H54 (cell line): ENCODE measurements around the gene AK9.

Source experiments
- DNase-seq: peaks from one replicate; pipeline ENCODE4 v3.0.0; 2011; ENCODE audit warnings: low spot score, mixed read lengths; ENCODE audit not compliant: insufficient read length
- FAIRE-seq: peaks from 3 replicates; lab custom pipeline; 2011; peaks lifted over from hg19 to GRCh38; lab: Jason Lieb, UNC
- POLR2A ChIP-seq: IDR thresholded peaks from 2 replicates; pipeline ENCODE4 v1.6.1; 2011; ENCODE audit warnings: low read depth, mild to moderate bottlenecking, low read length

AK9 gene

DNA sequence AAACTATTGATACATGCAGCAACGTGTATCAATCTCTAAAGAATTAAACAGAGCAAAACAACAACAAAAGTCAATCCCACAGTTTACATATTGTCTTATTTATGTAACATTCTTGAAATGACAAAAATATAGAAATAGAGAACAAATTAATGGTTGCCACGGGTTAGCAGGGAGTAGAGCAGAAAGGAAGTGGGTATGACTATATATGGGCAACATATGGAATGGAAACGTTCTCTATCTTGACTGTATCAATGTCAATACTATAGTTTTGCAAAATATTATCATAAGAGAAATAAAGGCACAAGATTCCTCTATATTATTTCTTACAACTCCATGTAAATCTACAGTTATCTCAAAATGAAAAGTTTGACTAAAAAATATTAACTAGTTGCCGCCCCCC lies 12.8 kb downstream of the AK9 start:
- no peak for TF ChIP-seq POLR2A
- FAIRE-seq (no peak), DNase-seq (no peak)

DNA sequence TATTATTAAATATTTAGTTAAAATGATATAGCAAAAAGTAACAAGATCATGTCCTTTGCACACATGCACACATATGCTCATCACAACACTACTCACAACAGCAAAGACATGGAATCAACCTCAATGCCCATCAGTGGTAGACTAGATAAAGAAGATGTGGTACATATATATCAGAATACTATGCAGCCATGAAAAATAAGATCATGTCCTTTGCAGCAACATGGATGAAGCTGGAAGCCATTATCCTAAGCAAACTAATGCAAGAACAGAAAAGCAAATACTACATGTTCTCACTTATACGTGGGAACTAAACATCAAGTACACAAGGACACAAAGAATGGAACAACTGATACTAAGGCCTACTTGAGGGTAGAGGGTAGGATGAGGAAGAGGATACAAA lies 14.3 kb downstream of the AK9 start:
- DNase-seq (no peak), FAIRE-seq (peak; percentile 57)
- no peak for TF ChIP-seq POLR2A

DNA sequence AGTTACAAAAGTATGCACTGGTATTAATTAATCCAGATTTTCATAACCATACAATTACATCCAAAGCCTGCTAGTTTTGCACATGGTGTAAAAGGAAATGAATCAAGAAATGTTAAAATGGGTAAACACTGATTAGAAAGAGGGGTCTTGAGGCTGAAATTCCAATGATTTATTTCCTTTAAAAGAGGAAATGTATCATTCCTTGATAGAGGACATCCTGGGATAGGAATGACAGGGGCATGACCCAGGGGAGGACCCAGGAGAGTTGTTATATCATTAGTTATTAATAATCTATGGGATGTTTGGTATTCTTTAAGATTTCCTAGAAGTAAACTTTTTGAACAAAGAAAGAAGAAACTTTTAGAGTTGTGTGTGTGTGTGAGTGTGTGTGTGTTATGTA lies 18.2 kb downstream of the AK9 start:
- TF ChIP-seq POLR2A = no peak
- FAIRE-seq = no peak
- no peak for DNase-seq

DNA sequence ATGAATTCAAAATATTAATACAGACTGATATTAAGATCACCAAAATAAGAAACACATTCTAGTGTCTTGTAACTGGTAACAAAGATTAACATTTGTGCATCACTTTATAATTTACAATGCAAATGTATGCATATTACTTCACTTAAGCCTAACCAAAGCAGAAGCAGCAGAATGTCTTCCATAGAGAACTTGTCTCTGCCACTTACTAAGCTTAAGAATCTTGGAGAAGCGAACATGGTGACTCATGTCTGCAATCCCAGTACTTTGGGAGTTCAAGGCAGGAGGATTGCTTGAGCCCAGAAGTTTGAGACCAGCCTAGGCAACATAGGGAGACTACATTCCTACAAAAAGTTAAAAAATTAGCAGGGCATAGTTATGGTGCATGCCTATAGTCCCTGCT lies 18.8 kb downstream of the AK9 start:
- FAIRE-seq (peak; percentile 61), DNase-seq (no peak)
- TF ChIP-seq POLR2A = no peak

- TF ChIP-seq POLR2A = no peak
- no peak for FAIRE-seq
- DNase-seq = no peak
Measured at GRCh38 chr6:109671733-109672132, 19.3 kb downstream of the AK9 start.

- DNase-seq = no peak
- FAIRE-seq = no peak
- TF ChIP-seq POLR2A = no peak
Measured at GRCh38 chr6:109669811-109670210, 21.2 kb downstream of the AK9 start.

GRCh38 chr6:109662192-109662591 lies 28.8 kb downstream of the AK9 start:
- FAIRE-seq (no peak), DNase-seq (no peak)
- no peak for TF ChIP-seq POLR2A

- no peak for FAIRE-seq
- no peak for TF ChIP-seq POLR2A
Measured at GRCh38 chr6:109660526-109661320, 30.3 kb downstream of the AK9 start.

DNA sequence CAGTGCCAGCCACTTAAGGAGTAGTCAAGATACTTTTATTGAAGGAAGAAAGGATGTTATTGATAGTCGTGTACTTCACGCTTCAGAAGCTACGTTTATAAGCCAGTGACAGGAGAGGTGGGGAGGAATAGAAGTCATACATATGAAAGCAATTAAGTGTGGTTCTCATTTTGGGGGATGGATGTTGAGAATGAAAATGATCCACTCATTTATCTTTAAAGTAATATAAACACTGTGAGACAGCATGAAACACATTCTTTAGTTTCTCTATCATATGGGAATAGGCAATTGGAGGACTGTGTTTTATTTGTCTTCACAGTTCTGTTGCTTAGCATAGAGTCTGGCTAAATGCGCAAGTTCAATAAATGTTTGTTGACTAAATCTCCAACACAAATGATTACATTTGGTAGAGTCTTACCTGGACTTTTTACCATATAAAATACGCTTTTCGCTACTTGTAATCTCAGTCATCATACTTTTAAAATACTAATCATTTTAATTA lies 35.2 kb downstream of the AK9 start:
- FAIRE-seq = no peak
- TF ChIP-seq POLR2A = no peak
- no peak for DNase-seq

More at GRCh38 chr6:109660526-109661320, 30.3 kb downstream of the AK9 start:
- DNase-seq = no peak

- DNase-seq (no peak), FAIRE-seq (no peak)
- no peak for TF ChIP-seq POLR2A
Measured at GRCh38 chr6:109653264-109653663, 37.7 kb downstream of the AK9 start.

- no peak for TF ChIP-seq POLR2A
- FAIRE-seq = no peak
- DNase-seq = no peak
Measured at GRCh38 chr6:109644131-109644530, 46.9 kb downstream of the AK9 start.

GRCh38 chr6:109632405-109632804 lies 58.6 kb downstream of the AK9 start:
- FAIRE-seq = no peak
- no peak for DNase-seq
- no peak for TF ChIP-seq POLR2A

GRCh38 chr6:109631403-109631802 lies 59.6 kb downstream of the AK9 start:
- TF ChIP-seq POLR2A = no peak
- DNase-seq (no peak), FAIRE-seq (no peak)

DNA sequence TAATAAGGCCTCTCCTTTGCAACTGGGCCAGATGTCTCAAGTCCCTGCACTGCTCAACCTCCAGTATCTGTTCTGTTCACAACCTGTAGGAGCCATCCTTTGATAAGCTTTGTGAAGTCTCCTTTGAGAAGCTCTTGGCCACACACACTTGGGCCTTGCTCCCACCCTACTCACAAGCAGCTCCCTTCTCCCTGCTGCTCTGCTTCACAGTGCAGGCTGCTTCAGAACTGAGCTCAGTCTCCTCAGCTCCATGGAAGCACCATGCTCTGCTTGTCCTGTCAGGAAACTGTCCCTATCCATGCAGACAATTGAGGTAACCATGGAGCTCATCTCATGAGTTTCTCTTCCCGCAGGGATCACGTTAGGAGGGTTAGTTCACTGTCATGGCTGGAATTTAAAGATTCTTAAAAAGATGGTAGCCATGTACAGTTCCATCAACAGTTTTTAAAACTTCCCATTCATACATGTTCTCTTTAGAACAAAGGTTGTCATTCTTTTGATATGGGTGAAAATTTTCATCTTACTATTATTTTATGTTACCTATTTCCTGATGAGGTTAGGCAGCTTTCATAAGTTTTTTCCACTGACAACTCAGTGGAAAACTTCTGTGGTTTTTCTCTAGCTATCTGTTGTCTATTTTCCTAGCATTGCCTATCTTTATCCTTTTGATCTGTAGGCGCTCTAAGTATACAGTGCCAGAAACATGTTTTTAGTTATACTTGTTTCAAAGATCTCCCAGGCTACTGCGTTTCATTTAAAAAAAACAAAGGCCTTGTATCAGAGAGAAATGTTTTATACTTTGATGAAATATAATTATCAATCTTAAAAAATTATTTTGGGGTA lies 62.6 kb downstream of the AK9 start:
- FAIRE-seq (no peak), DNase-seq (no peak)
- no peak for TF ChIP-seq POLR2A

DNA sequence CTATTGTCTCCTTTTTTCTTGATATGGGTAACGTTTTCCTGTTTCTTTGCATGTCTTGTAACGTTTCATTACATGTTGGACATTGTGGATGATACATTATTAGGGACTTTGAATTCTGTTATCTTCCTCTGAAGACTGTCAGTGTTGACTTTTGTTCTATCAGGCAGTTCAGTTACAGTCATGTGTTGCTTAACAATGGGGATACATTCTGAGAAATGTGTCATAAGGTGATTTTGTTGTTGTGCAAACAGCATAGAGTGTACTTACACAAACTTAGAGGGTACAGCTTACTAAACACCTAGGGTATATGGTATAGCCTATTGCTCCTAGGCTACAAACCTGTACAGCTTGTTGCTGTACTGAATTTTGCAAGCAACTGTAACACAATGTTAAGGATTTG lies 64.7 kb downstream of the AK9 start:
- DNase-seq = no peak
- no peak for FAIRE-seq
- no peak for TF ChIP-seq POLR2A
